HL-60 (cell line): ENCODE measurements around the gene AGO3.

Experiments
- POLR2AphosphoS5 ChIP-seq: IDR thresholded peaks from 2 replicates; pipeline ENCODE4 v1.6.1; 2012; ENCODE audit warnings: low read depth
- TF ChIP-seq, protein P1 (sequence below): IDR thresholded peaks from one replicate; pipeline ENCODE4 v1.5.1; 2011; ENCODE audit warnings: low read length, control low read depth, inconsistent platforms; ENCODE audit not compliant: insufficient read depth

DNA sequence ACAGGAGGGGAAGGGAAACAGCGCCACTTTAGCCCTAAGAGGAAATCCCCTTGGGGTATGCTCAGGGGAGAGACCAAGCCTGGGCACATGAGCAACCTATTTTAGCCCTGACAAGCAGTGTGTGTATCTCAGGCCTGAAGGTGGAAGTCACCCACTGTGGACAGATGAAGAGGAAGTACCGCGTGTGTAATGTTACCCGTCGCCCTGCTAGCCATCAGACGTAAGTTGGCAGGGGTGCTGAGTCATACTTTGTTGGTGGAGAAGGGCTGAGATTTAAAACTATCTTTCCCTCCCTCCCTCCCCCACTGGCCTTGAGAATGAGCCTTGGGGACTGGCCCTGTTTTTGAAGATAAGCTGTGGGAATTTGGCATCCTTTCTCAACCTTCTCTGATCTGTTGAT, 36.7 kb upstream of the AGO3 start:
- TF ChIP-seq, protein P1, sequence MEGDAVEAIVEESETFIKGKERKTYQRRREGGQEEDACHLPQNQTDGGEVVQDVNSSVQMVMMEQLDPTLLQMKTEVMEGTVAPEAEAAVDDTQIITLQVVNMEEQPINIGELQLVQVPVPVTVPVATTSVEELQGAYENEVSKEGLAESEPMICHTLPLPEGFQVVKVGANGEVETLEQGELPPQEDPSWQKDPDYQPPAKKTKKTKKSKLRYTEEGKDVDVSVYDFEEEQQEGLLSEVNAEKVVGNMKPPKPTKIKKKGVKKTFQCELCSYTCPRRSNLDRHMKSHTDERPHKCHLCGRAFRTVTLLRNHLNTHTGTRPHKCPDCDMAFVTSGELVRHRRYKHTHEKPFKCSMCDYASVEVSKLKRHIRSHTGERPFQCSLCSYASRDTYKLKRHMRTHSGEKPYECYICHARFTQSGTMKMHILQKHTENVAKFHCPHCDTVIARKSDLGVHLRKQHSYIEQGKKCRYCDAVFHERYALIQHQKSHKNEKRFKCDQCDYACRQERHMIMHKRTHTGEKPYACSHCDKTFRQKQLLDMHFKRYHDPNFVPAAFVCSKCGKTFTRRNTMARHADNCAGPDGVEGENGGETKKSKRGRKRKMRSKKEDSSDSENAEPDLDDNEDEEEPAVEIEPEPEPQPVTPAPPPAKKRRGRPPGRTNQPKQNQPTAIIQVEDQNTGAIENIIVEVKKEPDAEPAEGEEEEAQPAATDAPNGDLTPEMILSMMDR = no peak
- no peak for TF ChIP-seq POLR2AphosphoS5
